Tibial nerve (tissue), 4 donors: Measurements from ENCODE around the gene STPG3. TPM values are rescaled to one million over a fixed set of nuclear protein-coding genes. Genes with fewer than 3 reads are reported as not detected.

Experiments
- DNase-seq, 2 donors: peaks; one replicate each; pipeline ENCODE4 v3.0.0-alpha.2; 2019; ENCODE audit warnings: low spot score in 2 of 2
- H3K27ac ChIP-seq, 4 donors: fragments of 200-600 bp; sonication (generic) in 3 of 4; one replicate each; pipeline ENCODE4 v1.5.1; 2017 to 2019; ENCODE audit warnings: mild to moderate bottlenecking in 1 of 4
- H3K27me3 ChIP-seq, 2 donors: fragments of 200-600 bp; sonication (generic) in 1 of 2; one replicate each; pipeline versions ENCODE4 v1.5.1 to v1.6.0; 2017 to 2019
- H3K36me3 ChIP-seq, 3 donors: fragments of 200-600 bp; sonication (generic); one replicate each; pipeline ENCODE4 v1.5.1; 2018 to 2019
- H3K4me1 ChIP-seq, 4 donors: fragments of 200-600 bp; sonication (generic) in 3 of 4; one replicate each; pipeline ENCODE4 v1.5.1; 2017 to 2019
- H3K4me3 ChIP-seq, 4 donors: fragments of 200-600 bp; sonication (generic) in 3 of 4; one replicate each; pipeline ENCODE4 v1.5.1; 2017 to 2019; ENCODE audit warnings: mild to moderate bottlenecking in 1 of 4, moderate library complexity in 1 of 4
- H3K9me3 ChIP-seq, 4 donors: fragments of 200-600 bp; sonication (generic) in 3 of 4; one replicate each; pipeline ENCODE4 v1.5.1; 2017 to 2019
- EP300 ChIP-seq, 2 donors: sonication (generic); formaldehyde crosslinking; IDR thresholded peaks; one replicate each; pipeline ENCODE4 v1.6.1; 2017; ENCODE audit warnings: antibody characterized with exemption in 2 of 2, mild to moderate bottlenecking in 1 of 2
- POLR2A ChIP-seq, 2 donors: fragments of 450-650 bp; IDR thresholded peaks; one replicate each; pipeline ENCODE4 v1.6.1; 2017; ENCODE audit warnings: antibody characterized with exemption in 2 of 2, mild to moderate bottlenecking in 2 of 2, moderate library complexity in 2 of 2
- WGBS, 2 donors: methylation state at CpG; one replicate each; pipeline ENCODE4 v1.1.5; 2018; 5-methylcytosine and 5-hydroxymethylcytosine counted together
- total RNA-seq, 4 donors: library from RNA; depleted of rRNA; stranded (reverse); fragments of >200 nt; gene quantifications; one replicate each; pipeline ENCODE4 v1.1.0, GENCODE V29; 2016
- TF ChIP-seq, protein P1 (sequence below), 5 experiments: fragments of 200-600 bp in 3 of 5; fragments of 450-650 bp in 2 of 5; sonication (generic) in 3 of 5; IDR thresholded peaks; one replicate each; pipeline ENCODE4 v1.5.1; 2016 to 2019; ENCODE audit warnings: antibody characterized with exemption in 5 of 5, mild to moderate bottlenecking in 3 of 5, moderate library complexity in 2 of 5

STPG3 gene
- total RNA-seq, 4 donors from 2014 or later = not detected

DNA sequence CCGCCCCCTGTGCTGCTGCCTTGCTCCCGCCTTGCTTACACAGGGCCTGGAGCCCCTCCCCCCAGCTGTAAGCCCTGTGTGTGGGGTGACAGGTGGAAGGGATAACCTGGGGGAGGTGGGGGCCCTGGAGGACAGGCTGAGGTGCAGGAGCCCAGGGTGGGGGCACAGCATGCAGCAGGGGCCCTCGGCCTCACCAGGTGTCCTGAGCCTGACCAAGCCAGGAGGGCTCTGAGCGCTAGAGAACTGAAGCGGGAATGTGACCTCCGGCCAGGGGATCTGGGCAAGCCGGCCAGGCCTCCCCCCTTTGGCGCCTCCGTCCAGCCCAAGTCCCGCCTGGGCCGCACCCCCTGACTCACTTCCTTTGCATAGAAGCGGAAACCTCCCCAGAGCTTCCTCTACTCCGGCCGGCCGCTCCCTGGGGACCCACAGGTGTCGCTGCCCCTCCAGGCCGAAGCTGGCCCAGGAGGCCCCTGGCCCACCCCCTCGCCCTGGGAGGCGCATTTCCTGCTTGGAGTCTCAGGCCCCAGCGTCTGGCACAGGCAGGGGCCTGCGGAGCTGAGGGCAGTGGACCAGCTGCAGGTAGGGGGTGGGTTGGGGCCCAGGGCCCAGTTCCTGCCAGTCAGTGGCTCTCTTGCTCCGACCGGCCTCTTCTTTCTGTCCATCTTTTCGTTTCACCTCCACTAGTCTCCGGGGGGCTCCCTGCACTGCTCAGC lies 26.4 kb downstream of the STPG3 start, which contains the start of gene TOR4A:
Gene TOR4A (plus strand): TSS at position 398 of the 713 bp plus-strand sequence. CDS start 964 bp downstream, outside the sequence.
- Histone ChIP-seq H3K4me1 (peaks cover 0 to 49% (median 17%) of the 10 kb centered on the region in 4 donors), H3K36me3 (peaks cover 3 to 33% (median 4%) of the 10 kb centered on the region in 3 donors), H3K27ac (peak within 1 kb of the TSS; percentile 36 to 86 (median 68)), H3K27me3 (peaks cover 0 to 60% of the 10 kb centered on the region in 2 donors), H3K9me3 (peaks cover 0 to 10% (median 0%) of the 10 kb centered on the region in 4 donors), H3K4me3 (peak within 1 kb of the TSS; percentile 18 to 63 (median 41))
- peak in 1 of 2 donors; percentile 42 for TF ChIP-seq EP300 (IDR thresholded peaks at IDR 0.05)
- TF ChIP-seq, protein P1, sequence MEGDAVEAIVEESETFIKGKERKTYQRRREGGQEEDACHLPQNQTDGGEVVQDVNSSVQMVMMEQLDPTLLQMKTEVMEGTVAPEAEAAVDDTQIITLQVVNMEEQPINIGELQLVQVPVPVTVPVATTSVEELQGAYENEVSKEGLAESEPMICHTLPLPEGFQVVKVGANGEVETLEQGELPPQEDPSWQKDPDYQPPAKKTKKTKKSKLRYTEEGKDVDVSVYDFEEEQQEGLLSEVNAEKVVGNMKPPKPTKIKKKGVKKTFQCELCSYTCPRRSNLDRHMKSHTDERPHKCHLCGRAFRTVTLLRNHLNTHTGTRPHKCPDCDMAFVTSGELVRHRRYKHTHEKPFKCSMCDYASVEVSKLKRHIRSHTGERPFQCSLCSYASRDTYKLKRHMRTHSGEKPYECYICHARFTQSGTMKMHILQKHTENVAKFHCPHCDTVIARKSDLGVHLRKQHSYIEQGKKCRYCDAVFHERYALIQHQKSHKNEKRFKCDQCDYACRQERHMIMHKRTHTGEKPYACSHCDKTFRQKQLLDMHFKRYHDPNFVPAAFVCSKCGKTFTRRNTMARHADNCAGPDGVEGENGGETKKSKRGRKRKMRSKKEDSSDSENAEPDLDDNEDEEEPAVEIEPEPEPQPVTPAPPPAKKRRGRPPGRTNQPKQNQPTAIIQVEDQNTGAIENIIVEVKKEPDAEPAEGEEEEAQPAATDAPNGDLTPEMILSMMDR (IDR thresholded peaks at IDR 0.05) = no peak
- DNase-seq = peak; percentile 44 to 54
- 12% methylated on average over 12 to 20 of the region's 25 CpGs for WGBS, 2 donors

- Histone ChIP-seq H3K4me3 (peak overlapping the region; percentile 18 to 63 (median 41)), H3K9me3 (peaks cover 0 to 10% (median 0%) of the 10 kb centered on the region in 4 donors), H3K4me1 (peaks cover 0 to 49% (median 17%) of the 10 kb centered on the region in 4 donors), H3K36me3 (peaks cover 0 to 26% (median 0%) of the 10 kb centered on the region in 3 donors), H3K27ac (peak overlapping the region; percentile 22 to 86 (median 66)), H3K27me3 (peaks cover 0 to 63% of the 10 kb centered on the region in 2 donors)
- TF ChIP-seq, protein P1 (IDR thresholded peaks at IDR 0.05) = no peak
- TF ChIP-seq EP300 (IDR thresholded peaks at IDR 0.05) = no peak
- TF ChIP-seq POLR2A (IDR thresholded peaks at IDR 0.05) = no peak
- whole genome bisulfite sequencing, 2 donors = 10 to 22% methylated on average over 12 to 32 of the region's 54 CpGs
- no peak for DNase-seq
Observed at GRCh38 chr9:137278061-137278701, 27.1 kb downstream of the STPG3 start.

GRCh38 chr9:137278721-137279711 lies 27.9 kb downstream of the STPG3 start:
- TF ChIP-seq EP300 (IDR thresholded peaks at IDR 0.05) (no peak), POLR2A (IDR thresholded peaks at IDR 0.05) (no peak)
- TF ChIP-seq, protein P1 (IDR thresholded peaks at IDR 0.05) = no peak
- 80 to 86% methylated on average over 109 to 134 of the region's 139 CpGs for WGBS, 2 donors
- H3K27me3 ChIP-seq = peaks cover 0 to 63% of the 10 kb centered on the region in 2 donors
- peak overlapping the region in 2 of 4 donors; percentile 51 to 63 for H3K4me3 ChIP-seq
- peaks cover 0 to 19% (median 0%) of the 10 kb centered on the region in 3 donors for H3K36me3 ChIP-seq
- H3K27ac ChIP-seq = peak overlapping the region in 1 of 4 donors; percentile 86
- peaks cover 0 to 49% (median 17%) of the 10 kb centered on the region in 4 donors for H3K4me1 ChIP-seq
- DNase-seq = no peak
- peaks cover 0 to 10% (median 0%) of the 10 kb centered on the region in 4 donors for H3K9me3 ChIP-seq

GRCh38 chr9:137279741-137280473 lies 28.8 kb downstream of the STPG3 start:
- DNase-seq = no peak
- Histone ChIP-seq H3K4me3 (no peak overlapping the region), H3K4me1 (peaks cover 0 to 49% (median 17%) of the 10 kb centered on the region in 4 donors), H3K9me3 (peaks cover 0 to 14% (median 0%) of the 10 kb centered on the region in 4 donors), H3K27me3 (peaks cover 0 to 57% of the 10 kb centered on the region in 2 donors), H3K27ac (no peak overlapping the region), H3K36me3 (peaks cover 0 to 17% (median 0%) of the 10 kb centered on the region in 3 donors)
- 88 to 89% methylated on average over 27 to 34 of the region's 41 CpGs for WGBS, 2 donors
- TF ChIP-seq POLR2A (IDR thresholded peaks at IDR 0.05) = no peak
- TF ChIP-seq EP300 (IDR thresholded peaks at IDR 0.05) = no peak
- TF ChIP-seq, protein P1 (IDR thresholded peaks at IDR 0.05) = no peak
